Kidney epithelial cell (primary cell): ENCODE data around the gene DHX30. TPM values are rescaled to one million over a fixed set of nuclear protein-coding genes. Genes with fewer than 3 reads are reported as not detected.

Experiments
- DNase-seq: peaks from one replicate; pipeline ENCODE4 v3.0.0-alpha.2; 2010; ENCODE audit warnings: low read depth
- H3K27me3 ChIP-seq: 2 replicates; pipeline ENCODE4 v1.6.0; 2011; ENCODE audit warnings: low read length; ENCODE audit not compliant: control insufficient read depth, insufficient read depth
- H3K36me3 ChIP-seq: 2 replicates; pipeline ENCODE4 v1.5.1; 2011; ENCODE audit warnings: low read length; ENCODE audit not compliant: control insufficient read depth, insufficient read depth
- H3K4me3 ChIP-seq: 2 replicates; pipeline ENCODE4 v1.5.1; 2011; ENCODE audit warnings: low read depth, mild to moderate bottlenecking, control low read depth, low read length
- CTCF ChIP-seq: IDR thresholded peaks from 2 replicates; pipeline ENCODE4 v1.5.1; 2011; ENCODE audit warnings: mild to moderate bottlenecking, moderate library complexity, low read length, control low read depth, inconsistent platforms; ENCODE audit not compliant: insufficient read depth, poor library complexity, severe bottlenecking
- total RNA-seq: library from RNA; depleted of rRNA; stranded (reverse); fragments of >200 nt; gene quantifications from 2 replicates; pipeline ENCODE4 v1.2.3, GENCODE V29; 2015

DHX30 gene
- total RNA-seq, 1 donor from 2014 or later = 79.4 TPM

- no peaks in the 10 kb centered on the region for H3K27me3 ChIP-seq
- peaks cover 2% of the 10 kb centered on the region for H3K36me3 ChIP-seq
- TF ChIP-seq CTCF = no peak
- DNase-seq = no peak
- H3K4me3 ChIP-seq = no peak overlapping the region
These were observed 86.2 kb downstream of the DHX30 start for GRCh38 chr3:47888986-47889757.

GRCh38 chr3:47890126-47890827 is 87.3 kb downstream of the DHX30 start:
- Histone ChIP-seq H3K27me3 (no peaks in the 10 kb centered on the region), H3K36me3 (peaks cover 2% of the 10 kb centered on the region), H3K4me3 (no peak overlapping the region)
- DNase-seq = no peak
- no peak for TF ChIP-seq CTCF

- no peak overlapping the region for H3K4me3 ChIP-seq
- no peaks in the 10 kb centered on the region for H3K27me3 ChIP-seq
- no peak for TF ChIP-seq CTCF
- peaks cover 2% of the 10 kb centered on the region for H3K36me3 ChIP-seq
- DNase-seq = no peak
These were observed 88.1 kb downstream of the DHX30 start for GRCh38 chr3:47890828-47891612.

- Histone ChIP-seq H3K4me3 (no peak overlapping the region), H3K27me3 (no peaks in the 10 kb centered on the region), H3K36me3 (peaks cover 2% of the 10 kb centered on the region)
- no peak for TF ChIP-seq CTCF
- DNase-seq = no peak
These were observed 88.7 kb downstream of the DHX30 start for GRCh38 chr3:47891613-47892005.

- Histone ChIP-seq H3K27me3 (no peaks in the 10 kb centered on the region), H3K36me3 (peaks cover 2% of the 10 kb centered on the region), H3K4me3 (no peak overlapping the region)
- DNase-seq = no peak
- no peak for TF ChIP-seq CTCF
These were observed 89.5 kb downstream of the DHX30 start for GRCh38 chr3:47892286-47893040.
